Kidney capillary endothelial cell (primary cell): ENCODE measurements around the gene NUP214.

ENCODE experiments used
- DNase-seq: peaks from one replicate; pipeline ENCODE4 v3.0.0-alpha.2; 2018; ENCODE audit warnings: low spot score

Gene NUP214

DNA sequence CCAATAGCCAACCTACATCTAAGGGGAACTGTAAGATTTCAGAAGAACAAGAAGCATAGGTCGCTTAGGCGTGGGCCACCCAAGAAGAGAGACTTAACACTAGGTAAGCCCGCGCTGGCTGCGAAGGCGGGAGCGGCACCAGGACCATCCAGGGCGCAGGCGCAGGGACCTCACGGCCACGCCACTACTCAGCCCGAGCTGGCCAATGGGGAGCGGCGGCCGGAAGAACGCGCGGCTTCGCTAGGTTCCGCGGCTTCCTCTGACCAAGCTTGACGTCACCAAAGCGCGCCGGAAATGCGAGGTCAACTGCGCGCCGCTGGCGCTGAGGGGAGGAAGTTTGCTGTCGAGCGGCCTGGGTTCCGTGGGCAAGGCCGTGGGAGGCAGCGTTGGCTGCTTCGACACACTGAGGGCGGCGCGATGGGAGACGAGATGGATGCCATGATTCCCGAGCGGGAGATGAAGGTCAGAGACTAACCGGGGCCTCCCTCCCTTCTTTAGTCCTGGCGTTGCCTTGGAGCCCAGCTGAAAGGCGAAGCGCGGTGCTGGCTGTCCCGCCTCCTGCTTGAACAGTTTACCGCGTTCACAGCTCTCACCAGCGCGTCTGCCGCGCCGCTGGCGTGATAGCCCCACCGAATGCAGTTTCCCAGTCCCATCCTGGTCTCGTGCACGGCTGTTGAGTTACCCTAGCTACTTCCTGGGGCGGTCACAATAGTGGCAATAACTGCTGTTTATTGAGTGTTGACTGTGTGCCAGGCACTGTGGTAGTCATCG is at the start of gene NUP214:
Gene NUP214 (plus strand): TSS at position 299 of the 771 bp plus-strand sequence. CDS start 119 bp downstream, at position 418.
- DNase-seq, result peak; percentile 97

DNA sequence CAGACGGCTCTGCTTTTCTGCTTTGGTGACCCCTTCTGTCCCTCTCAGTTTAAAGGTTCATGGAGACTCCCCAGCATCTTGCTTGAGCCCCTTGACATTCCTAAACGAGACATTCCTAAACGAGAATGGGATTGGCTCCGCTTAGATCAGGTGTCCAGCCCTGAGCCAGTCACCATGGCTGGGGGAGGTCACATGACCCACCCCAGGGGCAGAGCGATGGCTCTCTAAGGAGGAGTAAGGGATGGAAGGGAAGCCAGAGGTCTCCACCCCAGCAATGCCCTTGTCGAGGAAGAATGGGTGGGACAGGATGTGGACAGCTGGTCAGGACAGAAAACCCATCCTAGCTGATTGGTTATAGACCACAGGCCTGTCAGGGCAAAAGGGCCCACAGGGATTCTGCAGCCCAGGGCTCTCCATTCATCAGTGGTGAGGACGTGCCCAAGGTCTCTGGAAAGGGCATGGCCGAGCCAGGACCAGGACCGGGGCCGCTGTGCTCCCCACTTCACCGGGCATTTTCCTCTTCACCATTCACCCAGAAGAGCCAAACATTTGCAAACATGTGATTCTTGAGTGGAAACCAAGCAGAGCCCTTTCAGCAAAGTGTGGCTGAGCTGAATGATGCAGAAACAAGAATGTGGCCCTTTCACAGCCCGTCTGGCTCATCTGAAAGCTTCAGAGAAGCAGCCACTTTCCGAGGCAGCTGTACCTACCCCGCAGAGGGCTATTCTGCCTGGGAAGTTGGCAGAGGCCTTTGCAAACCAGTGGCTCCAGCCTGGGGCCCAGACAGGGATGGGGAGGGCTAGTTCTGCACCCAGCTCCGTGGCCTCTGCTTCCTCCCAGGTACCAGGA is 48.8 kb upstream of the NUP214 start:
- no peak for DNase-seq

DNA sequence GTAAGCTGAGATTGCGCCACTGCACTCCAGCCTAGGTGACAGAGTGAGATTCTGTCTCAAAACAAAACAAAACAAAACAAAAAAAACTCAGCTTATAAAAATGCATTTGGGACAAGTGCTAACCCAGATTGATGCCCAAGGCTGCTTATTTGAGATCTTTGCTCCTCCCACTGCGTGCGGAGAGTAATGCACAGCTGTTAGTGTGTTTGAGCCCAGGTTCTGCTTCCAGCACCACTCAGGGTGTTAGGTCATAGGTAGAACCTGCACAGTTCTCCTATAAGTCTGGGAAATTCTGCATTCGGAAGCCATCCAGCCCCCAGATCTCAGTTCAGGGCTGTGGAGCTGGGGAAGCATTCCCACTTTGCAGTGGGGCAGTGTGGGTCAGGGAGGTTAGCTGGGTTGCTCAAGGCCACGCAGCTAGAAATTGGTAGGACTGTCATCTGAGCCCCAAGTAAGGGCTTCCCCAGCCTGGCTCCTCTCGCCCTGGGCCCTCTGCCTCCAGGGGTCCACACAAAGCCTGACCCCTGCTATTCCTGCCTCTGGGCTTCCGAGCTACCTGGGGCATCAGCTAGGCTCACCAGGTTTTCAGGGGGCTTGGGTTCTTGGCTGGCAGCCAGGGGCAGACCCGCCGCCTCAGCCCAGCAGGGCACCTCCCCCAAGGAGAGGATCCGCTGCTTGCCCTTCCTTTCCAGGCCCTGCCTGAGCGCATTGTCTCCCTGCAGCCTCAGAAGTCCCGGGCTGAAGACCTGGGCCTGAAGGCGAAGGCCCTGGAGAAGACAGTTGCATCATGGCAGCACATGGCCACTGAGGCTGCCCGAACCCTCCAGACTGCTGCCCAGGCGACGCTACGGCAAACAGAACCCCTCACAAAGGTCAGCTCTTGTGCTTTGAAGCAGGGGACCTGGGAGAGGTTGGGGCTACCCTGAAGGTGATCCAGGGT is 46.7 kb upstream of the NUP214 start:
- DNase-seq, result no peak

DNA sequence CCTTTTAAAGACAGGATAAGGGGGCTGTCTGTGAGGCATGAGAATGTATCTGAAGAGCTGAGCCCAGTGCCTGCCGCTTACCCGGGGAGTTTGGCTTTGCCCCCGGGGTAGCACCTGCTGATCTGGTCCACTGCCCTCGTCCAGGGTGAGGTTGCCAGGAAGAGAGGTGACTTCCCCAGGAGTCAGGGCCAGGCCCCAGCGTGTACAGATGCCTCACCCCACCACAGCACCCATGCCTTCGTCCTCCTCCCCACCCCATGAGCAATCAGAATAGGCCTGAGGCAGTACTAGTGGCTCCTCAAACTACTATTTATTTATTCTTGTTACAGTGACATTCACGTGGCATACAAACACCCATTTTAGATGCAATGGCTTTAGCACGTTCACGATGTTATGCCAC is 44.8 kb upstream of the NUP214 start:
- no peak for DNase-seq

DNA sequence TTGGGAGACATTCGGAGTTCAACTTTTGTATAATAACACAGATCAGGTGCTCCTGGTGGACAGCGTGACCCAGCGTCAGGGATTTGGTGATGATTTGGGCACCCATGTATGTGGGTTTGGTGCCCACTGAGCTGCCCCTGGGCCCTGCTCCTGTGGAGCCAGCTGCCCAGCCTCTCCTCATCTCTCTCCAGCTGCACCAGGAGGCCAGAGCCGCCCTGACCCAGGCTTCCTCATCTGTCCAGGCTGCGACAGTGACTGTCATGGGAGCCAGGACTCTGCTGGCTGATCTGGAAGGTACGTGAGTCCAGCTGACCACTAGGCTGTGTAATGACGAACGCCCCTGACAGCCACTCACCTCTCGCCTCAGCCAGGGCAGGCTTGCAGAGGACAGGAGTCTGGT is 43.5 kb upstream of the NUP214 start:
- DNase-seq, result no peak

DNA sequence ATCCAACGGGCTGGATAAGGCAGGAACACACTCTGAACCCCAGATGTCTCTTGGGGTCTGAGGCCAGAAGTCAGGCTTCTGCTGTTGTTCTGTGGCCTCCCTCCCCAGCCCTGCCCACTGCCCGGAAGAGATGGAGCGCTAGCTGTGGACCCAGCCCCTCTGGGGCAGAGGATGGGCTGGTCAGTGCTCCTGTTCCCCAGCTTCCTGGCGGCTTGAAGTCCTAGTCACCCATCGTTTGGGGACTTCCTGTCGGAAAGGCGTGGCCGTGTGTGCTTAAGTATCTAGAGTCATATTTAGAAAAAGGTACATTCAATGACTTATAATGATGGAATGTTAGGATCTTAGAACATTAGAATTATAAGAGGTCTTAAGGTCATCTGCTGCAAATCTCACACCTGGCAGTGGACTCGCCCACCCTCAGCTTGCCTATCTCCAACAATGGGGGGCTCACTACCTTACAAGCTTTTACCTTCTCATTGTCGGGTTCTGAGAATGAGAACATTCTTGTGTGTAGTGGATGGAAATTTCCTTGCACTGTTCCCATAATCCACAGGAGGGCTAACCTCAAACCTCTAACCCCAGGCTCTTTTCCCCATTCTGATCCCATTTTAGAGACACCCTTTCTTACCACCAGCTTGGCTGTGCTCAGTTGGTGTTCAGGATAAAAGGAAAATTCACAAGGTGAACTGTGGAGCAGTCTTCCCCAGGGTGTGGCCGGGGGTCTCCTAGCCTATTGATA is 42.4 kb upstream of the NUP214 start:
- DNase-seq, result no peak

DNA sequence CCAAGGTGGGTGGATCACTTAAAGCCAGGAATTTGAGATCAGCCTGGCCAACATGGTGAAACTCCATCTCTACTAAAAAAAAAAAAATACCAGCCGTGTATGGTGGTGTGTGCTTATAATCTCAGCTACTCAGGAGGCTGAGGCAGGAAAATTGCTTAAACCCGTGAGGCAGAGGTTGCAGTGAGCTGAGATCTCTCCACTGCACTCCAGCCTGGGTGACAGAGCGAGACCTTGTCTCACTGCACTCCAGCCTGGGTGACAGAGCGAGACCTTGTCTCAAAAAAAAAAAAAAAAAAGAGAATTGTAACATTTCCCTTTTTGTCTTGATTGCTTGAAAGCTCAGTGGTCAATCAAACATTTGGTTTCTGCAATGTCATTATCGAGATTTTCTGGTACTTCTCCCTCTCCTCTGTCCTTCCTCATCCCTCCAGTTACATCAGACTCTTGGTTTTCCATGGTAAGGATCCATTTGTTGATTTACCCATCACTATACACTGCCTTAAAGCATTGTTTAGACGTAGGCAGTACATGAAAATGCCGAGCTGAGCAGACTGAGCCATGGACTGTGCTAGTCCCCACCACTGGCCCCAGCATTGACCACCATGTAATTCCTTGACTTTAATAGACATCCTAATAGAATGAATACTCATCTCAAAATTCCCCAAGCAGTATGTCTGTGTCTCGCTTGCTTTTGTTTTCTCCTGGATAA is 40.6 kb upstream of the NUP214 start:
- no peak for DNase-seq

DNA sequence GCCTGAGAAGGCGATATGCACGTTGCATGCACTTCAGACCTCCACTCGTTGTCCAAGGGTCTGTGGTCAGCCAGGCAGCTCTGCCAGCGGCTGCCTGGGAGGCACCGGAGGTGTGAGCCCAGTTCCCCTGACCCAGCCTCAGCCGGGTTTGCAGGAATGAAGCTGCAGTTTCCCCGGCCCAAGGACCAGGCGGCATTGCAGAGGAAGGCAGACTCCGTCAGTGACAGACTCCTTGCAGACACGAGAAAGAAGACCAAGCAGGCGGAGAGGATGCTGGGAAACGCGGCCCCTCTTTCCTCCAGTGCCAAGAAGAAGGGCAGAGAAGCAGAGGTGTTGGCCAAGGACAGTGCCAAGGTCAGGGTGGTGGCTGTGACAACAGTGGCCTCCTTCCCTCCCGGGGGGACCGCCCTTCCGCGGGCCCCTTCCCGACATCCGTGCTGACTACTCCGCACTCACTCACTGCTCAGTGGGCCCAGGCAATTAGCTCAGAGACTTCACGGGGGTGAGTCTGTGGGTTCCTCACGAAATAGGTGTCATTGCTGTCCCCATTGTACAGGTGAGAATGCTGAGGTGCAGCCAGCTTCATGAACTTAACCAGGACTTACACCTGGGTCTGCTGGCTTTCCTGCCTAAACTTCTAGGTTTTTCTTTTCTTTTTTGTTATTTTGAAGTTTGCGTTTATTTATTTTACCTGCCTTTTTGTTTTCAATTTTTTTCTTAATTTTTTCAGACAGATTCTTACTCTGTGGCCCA is 39.8 kb upstream of the NUP214 start:
- no peak for DNase-seq

DNA sequence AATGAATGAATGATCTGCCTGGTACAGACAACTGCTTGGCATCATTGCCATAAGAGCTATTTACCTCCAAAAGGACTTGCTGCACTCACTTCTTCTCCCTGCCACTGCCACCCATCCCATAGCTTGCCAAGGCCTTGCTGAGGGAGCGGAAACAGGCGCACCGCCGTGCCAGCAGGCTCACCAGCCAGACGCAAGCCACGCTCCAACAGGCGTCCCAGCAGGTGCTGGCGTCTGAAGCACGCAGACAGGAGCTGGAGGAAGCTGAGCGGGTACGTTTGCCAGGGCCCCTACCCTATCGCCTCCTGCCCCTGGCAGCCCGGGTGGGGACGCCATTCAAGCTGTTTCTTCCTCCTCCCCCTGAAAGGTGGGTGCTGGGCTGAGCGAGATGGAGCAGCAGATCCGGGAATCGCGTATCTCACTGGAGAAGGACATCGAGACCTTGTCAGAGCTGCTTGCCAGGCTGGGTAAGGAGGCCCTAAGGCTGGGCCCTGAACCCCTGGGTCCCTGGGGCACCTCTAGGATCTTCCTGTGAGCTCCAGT is 38.0 kb upstream of the NUP214 start:
- DNase-seq, result no peak

DNA sequence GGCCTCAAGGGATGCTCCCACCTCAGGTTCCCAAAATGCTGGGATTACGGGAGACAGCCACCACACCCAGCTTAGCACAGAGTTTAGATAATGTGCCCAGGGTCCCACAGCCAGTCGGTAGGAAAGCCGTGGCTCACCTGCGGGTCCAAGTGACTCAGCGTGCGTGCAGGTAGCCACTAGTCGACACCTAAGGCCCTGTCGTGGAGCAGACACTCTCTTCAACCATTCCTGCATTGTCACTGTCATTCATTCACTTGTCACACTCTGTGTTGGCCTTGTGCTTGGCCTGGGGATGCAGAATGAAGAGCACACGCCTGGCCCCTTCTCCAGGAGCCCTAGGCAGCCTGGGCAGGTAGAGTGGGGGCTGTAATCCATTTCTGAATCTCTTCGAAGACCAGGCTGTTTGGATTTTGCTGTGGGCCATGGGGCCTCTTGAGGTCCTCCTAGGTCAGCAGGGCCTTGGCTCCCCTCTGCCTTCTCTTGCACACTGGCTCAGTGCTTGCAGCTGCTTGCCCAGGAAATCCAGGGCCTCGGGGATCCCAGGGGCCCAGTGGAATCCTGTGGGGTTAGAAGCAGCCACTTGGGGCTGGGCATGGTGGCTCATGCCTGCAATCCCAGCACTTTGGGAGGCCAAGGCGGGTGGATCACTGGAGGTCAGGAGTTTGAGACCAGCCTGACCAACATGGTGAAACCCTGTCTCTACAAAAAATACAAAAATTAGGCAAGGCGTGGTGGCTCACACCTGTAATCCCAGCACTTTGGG is 35.2 kb upstream of the NUP214 start:
- no peak for DNase-seq

DNA sequence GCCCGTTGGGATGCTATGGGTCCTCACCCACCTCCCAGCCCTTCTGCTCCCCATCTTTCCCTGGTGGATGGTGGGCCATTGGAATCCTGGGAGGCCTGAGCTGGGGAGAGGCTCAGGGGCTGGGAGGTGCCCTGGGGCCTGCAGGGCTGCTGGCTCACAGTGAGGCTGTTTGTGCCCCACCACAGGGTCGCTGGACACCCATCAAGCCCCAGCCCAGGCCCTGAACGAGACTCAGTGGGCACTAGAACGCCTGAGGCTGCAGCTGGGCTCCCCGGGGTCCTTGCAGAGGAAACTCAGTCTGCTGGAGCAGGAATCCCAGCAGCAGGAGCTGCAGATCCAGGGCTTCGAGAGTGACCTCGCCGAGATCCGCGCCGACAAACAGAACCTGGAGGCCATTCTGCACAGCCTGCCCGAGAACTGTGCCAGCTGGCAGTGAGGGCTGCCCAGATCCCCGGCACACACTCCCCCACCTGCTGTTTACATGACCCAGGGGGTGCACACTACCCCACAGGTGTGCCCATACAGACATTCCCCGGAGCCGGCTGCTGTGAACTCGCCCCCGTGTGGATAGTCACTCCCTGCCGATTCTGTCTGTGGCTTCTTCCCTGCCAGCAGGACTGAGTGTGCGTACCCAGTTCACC is 33.9 kb upstream of the NUP214 start:
- no peak for DNase-seq

DNA sequence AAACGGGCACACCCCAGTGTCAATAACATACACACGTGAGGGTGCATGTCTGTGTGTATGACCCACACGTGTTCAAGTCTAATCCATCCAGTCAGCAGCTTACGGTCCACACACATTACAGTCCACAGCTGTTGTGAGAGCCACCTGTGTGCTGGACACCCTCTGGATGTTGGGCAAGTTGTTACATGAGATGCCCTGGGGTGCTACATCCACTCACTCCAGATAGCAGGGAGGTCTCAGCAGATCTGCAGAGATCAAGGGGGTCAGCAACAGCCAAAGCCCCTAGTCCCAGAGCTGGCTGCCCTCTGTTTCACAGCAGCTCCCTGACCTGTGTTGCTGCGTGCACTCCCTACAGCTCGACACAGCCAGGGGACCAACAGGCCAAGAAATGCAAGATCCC is 33.4 kb upstream of the NUP214 start:
- DNase-seq, result no peak

DNA sequence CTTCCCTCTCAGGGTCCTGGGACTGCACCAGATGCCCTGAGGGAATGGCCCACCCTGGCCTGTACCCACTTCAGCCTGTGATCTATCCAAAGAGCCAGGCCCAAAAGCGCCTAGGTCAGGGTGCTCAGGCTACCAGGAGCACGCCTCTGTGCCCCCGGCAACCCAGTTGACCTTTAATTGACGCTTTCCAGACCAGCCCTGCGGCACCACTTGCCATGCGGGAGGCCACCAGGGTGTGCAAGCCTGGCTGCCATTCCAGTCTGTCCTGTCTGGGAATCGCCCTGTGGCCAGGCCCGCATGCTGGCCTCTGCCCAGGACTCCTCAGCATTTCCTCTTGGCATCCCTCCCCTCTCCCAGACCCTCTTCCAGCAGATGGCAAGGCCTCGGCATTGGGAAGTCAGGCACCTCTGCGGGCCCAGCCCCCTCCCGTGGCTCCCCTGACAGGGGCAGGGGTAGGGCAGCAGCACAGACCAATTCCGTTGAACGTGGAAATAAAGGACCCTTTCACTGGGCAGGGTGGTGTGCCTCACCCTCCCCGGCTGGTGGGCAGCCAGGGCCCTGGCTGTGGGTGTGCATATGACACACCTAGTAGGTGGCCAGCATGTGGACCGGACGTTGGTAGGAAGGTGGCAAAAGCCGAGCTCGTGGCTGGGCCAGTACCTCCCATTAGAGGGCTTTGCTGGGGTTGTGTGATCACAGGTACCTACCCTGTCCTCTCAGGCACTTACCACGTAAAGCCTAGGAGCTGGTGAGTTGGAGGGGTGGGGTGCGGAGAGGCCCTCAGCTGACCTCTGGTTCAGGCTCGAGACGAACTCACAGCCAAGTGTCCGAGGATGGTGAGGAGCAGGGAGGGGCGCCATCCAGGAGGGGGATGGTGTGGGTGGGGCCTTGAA is 32.6 kb upstream of the NUP214 start:
- no peak for DNase-seq

DNA sequence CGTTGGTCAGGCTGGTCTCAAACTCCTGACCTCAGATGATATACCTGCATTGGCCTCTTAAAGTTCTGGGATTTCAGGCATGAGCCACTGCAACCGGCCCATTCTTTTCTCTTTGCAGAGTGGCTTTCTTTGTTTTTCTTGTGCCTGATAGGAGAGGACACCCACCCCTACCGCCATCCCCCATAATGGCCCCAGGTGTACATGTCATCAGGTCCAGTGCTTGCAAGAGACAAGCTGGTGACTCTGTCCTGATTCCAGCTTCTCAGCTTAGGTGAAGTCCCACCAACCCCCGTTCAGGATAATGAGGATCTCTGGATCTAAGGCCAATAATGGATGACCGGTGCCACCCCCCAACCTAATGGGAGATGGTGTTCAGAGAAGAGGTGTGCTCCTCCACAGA is 31.4 kb upstream of the NUP214 start:
- DNase-seq, result no peak

DNA sequence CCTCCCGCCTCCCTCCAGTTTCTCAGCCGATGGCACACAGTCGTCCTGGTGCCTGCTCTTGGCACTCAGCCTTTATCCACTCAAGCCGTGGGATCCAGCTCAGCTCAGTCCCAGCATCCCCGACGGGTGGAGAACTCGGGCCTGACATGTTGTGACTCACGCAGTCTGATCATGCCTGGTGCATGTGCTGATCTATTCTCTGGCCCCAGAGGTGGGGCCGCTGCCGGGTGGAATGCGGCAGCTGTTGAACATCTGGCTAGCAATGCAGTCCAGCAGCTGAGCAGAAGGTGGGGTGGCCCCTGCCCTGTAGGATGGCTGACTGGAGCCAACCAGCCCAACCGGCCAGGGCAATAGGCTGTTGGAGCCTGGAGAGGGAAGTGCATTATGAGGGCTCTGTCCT is 30.8 kb upstream of the NUP214 start:
- no peak for DNase-seq

DNA sequence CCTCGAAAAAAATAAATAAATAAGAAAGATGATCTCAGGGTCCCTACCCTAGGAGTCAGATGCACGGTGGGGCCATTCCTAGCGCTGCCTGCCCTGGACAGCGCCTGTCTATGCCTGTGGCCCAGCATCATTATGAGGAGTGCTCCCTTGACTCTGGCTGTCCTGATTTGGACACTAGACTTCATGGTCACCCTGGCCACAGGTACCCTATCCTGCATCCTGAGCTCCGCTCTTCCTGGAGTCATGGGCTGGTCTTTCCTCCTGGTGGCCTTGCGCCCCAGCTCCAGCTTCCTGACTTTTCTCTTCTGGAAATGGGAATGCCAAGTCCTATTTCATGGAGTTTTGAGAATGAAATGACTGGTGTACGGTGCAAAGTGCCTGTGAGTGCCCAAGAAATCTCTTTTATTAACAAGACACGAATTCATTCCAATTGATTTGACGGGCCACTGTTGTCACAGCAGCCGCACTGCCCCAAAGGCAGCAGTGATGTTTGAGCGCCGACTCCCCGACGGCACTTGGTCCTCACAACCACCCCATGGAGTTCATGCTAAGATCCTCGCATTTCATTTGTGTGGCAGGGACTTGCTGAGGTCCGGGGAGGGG is 29.6 kb upstream of the NUP214 start:
- DNase-seq, result no peak
